Breast epithelium (tissue), 4 donors: Measurements from ENCODE around the gene BTRC. TPM values are rescaled to one million over a fixed set of nuclear protein-coding genes. Genes with fewer than 3 reads are reported as not detected.
"Not testable (repeated sequence)": the region's sequence is repeated elsewhere in the genome, so short reads cannot be mapped to it uniquely, and the experiment has no call there.

ENCODE experiments used
- DNase-seq, 2 donors: peaks; one replicate each; pipeline ENCODE4 v3.0.0-alpha.2; 2019; ENCODE audit warnings: low spot score in 2 of 2
- H3K27ac ChIP-seq, 2 donors: fragments of 200-600 bp; sonication (generic) in 1 of 2; one replicate each; pipeline ENCODE4 v1.5.1; 2016 to 2019; ENCODE audit warnings: mild to moderate bottlenecking in 1 of 2
- H3K27me3 ChIP-seq, 2 donors: fragments of 200-600 bp; sonication (generic) in 1 of 2; one replicate each; pipeline versions ENCODE4 v1.5.1 to v1.6.0; 2017 to 2019; ENCODE audit warnings: control low read depth in 1 of 2, mild to moderate bottlenecking in 1 of 2
- H3K36me3 ChIP-seq: fragments of 200-600 bp; one replicate; pipeline ENCODE4 v1.5.1; 2019
- H3K4me1 ChIP-seq, 2 donors: fragments of 200-600 bp; sonication (generic); one replicate each; pipeline ENCODE4 v1.5.1; 2016 to 2019; ENCODE audit warnings: control low read depth in 1 of 2
- H3K4me3 ChIP-seq, 3 donors: fragments of 200-600 bp; sonication (generic); 1 replicate in 2 of 3; 2 replicates in 1 of 3; pipeline ENCODE4 v1.5.1; 2016 to 2019; ENCODE audit warnings: mild to moderate bottlenecking in 3 of 3, moderate library complexity in 2 of 3
- H3K9me3 ChIP-seq, 2 donors: fragments of 200-600 bp; sonication (generic) in 1 of 2; one replicate each; pipeline ENCODE4 v1.5.1; 2016 to 2019; ENCODE audit warnings: control low read depth in 1 of 2
- CTCF ChIP-seq, 3 donors: fragments of 450-650 bp; IDR thresholded peaks; one replicate each; pipeline ENCODE4 v1.5.1; 2016 to 2017; ENCODE audit warnings: antibody characterized with exemption in 3 of 3, mild to moderate bottlenecking in 3 of 3, moderate library complexity in 3 of 3
- POLR2A ChIP-seq: fragments of 450-650 bp; IDR thresholded peaks from one replicate; pipeline ENCODE4 v1.6.1; 2016; ENCODE audit warnings: antibody characterized with exemption, mild to moderate bottlenecking, moderate library complexity
- POLR2AphosphoS5 ChIP-seq, 3 donors: sonication (generic); formaldehyde crosslinking; IDR thresholded peaks; one replicate each; pipeline ENCODE4 v1.6.1; 2017; ENCODE audit warnings: antibody characterized with exemption in 3 of 3
- intact Hi-C: fragments of 100-400 bp; cut with DNase I; formaldehyde crosslinking; loops from one replicate; pipeline ENCODE4 v1.15.1; 2023; ENCODE audit warnings: low total_unique reads
- total RNA-seq, 3 donors: library from RNA; depleted of rRNA; stranded (reverse); fragments of >200 nt; gene quantifications; one replicate each; pipeline ENCODE4 v1.1.0, GENCODE V29; 2016

Gene BTRC
- total RNA-seq, 3 donors from 2014 or later = 13.4 to 24.3 (median 15.1) TPM

GRCh38 chr10:101580486-101581399 is 226.8 kb downstream of the BTRC start:
- H3K27me3 ChIP-seq = no peaks in the 10 kb centered on the region
- no peaks in the 10 kb centered on the region for H3K4me1 ChIP-seq
- no peaks in the 10 kb centered on the region for H3K9me3 ChIP-seq
- intact Hi-C loops = no loop called here
- H3K36me3 ChIP-seq = no peaks in the 10 kb centered on the region
- no peak for TF ChIP-seq POLR2A
- TF ChIP-seq CTCF (IDR thresholded peaks at IDR 0.05) = no peak
- H3K4me3 ChIP-seq = no peak overlapping the region
- no peak for DNase-seq
- H3K27ac ChIP-seq = no peak overlapping the region

- no peak overlapping the region for H3K4me3 ChIP-seq
- peaks cover 0 to 3% of the 10 kb centered on the region in 2 donors for H3K4me1 ChIP-seq
- intact Hi-C loops = no loop called here
- no peaks in the 10 kb centered on the region for H3K36me3 ChIP-seq
- H3K9me3 ChIP-seq = no peaks in the 10 kb centered on the region
- H3K27ac ChIP-seq = no peak overlapping the region
- no peak for DNase-seq
- TF ChIP-seq POLR2AphosphoS5 (IDR thresholded peaks at IDR 0.05) = no peak
- TF ChIP-seq CTCF (IDR thresholded peaks at IDR 0.05) = no peak
- no peak for TF ChIP-seq POLR2A
- H3K27me3 ChIP-seq = no peaks in the 10 kb centered on the region
Observed at GRCh38 chr10:101585841-101586240, 231.9 kb downstream of the BTRC start.

DNA sequence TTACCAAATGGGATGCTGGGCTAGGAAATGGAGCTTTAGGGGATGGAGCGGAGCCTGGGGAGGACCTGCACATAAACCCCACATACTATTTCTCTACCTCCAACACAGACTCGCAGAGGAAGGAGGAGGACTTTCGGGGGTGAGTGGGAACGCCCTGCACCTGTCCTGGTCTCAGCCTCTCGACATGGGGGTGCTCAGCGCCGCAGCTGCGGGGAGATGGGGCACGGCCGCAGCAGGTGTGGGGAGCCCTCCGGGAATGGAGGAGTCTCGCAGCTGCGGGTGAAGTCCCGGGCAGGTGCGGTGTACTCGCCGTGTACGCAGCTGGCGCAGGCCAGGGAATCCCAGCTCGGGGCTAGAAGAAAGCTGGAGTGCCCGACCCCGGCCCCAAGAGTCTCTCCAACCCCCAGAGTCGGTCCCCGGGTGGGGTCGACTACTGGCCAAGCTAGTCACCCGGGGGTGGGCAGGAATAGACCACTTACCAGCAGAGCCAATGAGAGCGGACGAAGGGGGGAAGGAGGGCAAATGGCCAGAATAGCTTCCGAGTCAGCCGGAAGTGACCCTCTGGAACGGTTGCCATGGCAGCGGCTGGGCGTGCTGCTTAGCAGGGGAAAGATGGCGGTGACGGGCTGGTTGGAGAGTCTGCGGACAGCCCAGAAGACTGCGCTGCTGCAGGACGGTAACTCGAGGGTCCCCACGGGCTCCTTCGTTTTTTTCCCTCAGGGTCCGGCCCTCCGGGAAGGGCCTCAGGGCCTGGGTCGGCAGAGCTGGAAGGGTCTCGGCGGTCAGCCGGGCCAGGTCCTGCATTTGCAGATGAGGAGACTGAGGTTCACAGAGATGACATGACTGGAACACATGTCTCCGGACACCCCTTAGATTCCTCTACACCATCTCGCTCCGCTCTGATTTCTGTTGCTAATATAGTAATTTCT is 234.0 kb downstream of the BTRC start, which contains the start of the genes DPCD and POLL:
Gene DPCD, plus strand, starts transcription at position 597 of the 929 bp plus-strand sequence. Its CDS starts 16 bp downstream, at position 613.
Gene POLL, minus strand, starts transcription at position 533 of the 929 bp plus-strand sequence. CDS start 897 bp downstream, outside the sequence.
- Histone ChIP-seq H3K9me3 (no peaks in the 10 kb centered on the region), H3K27ac (peak within 1 kb of the TSS; percentile 70 to 83), H3K27me3 (no peaks in the 10 kb centered on the region), H3K4me3 (peak within 1 kb of the TSS; percentile 72 to 87 (median 83)), H3K4me1 (peaks cover 0 to 3% of the 10 kb centered on the region in 2 donors), H3K36me3 (no peaks in the 10 kb centered on the region)
- peak; percentile 95 to 96 for DNase-seq
- intact Hi-C loops = no loop called here
- TF ChIP-seq POLR2AphosphoS5 (IDR thresholded peaks at IDR 0.05) = peak; percentile 60 to 85 (median 69)
- no peak for TF ChIP-seq POLR2A

DNA sequence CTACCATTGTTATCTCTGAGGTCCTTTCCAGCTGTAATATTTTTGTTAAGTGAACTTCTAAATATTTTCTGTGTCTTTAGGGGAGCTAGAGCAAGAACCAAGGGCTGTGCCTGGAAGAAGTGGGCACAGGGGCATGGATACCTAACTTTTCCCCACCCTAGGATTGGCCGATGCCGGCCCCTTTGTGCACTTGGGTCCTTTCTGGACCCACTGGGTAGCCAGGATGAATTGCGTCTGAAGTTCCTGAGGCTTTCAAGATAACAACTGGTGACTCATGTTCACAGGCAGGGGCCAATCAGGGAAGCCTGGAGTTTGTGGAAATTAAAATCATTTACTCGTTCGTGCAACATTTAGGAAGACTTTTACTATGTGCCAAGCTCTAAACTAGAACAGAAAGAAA is 234.9 kb downstream of the BTRC start:
- Histone ChIP-seq H3K27me3 (no peaks in the 10 kb centered on the region), H3K27ac (no peak overlapping the region), H3K9me3 (no peaks in the 10 kb centered on the region), H3K4me1 (peaks cover 0 to 3% of the 10 kb centered on the region in 2 donors), H3K4me3 (peak overlapping the region; percentile 72 to 87 (median 83)), H3K36me3 (no peaks in the 10 kb centered on the region)
- TF ChIP-seq POLR2AphosphoS5 (IDR thresholded peaks at IDR 0.05) = no peak
- TF ChIP-seq CTCF (IDR thresholded peaks at IDR 0.05) = no peak
- no peak for TF ChIP-seq POLR2A
- DNase-seq = no peak
- intact Hi-C loops = no loop called here

DNA sequence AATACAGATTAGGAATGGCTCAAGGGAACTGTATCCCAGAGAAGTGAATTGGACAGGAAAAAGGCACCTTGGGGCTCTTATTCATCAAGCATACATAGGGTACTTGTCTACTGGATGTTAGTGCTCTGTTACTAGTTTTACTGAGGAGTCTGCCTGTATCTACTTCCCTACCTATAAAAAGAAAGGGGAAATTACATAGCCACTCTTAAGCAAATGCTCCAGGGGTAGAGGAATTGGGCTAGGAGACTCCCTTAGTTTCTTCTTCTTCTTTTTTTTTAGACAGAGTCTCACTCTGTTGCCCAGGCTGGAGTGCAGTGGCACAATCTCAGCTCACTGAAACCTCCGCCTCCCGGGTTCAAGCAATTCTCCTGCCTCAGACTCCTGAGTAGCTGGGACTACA is 239.4 kb downstream of the BTRC start:
- H3K9me3 ChIP-seq, intact Hi-C loops, H3K27ac ChIP-seq, DNase-seq, H3K4me1 ChIP-seq, H3K27me3 ChIP-seq, H3K4me3 ChIP-seq, H3K36me3 ChIP-seq: not testable (repeated sequence)
